H1 (cell line): ENCODE results near the gene COMMD2. TPM values are rescaled to one million over a fixed set of nuclear protein-coding genes. Genes with fewer than 3 reads are reported as not detected.

Experiments
- CTCF ChIA-PET: fragments of 300-600 bp; sonication (Branson Sonifier 250); formaldehyde crosslinking; loops from one replicate; lab custom pipeline; 2021; ENCODE audit not compliant: partially characterized antibody; lab: Charles Lee
- POLR2A ChIA-PET: fragments of 300-600 bp; sonication (Branson Sonifier 250); formaldehyde crosslinking; loops from one replicate; lab custom pipeline; 2021; ENCODE audit warnings: inconsistent platforms; ENCODE audit not compliant: partially characterized antibody; lab: Charles Lee
- DNase-seq, 2 experiments: peaks; one replicate each; pipeline versions ENCODE4 v3.0.0 to v3.0.0-alpha.2; 2010 to 2022; ENCODE audit warnings: low spot score in 2 of 2, low read depth in 1 of 2, mixed read lengths in 1 of 2
- FAIRE-seq: peaks from 2 replicates; lab custom pipeline; 2011; peaks lifted over from hg19 to GRCh38; lab: Jason Lieb, UNC
- H2AFZ ChIP-seq: 2 replicates; pipeline ENCODE4 v1.8.1; 2012; ENCODE audit warnings: low read length, inconsistent platforms
- H2AK5ac ChIP-seq: 2 replicates; pipeline ENCODE4 v1.6.1; 2013; ENCODE audit warnings: low read depth, low read length
- H2BK120ac ChIP-seq: replicated peaks from 2 replicates; pipeline ENCODE3; 2013; ENCODE audit warnings: low read depth, low read length, inconsistent platforms
- H2BK12ac ChIP-seq: 2 replicates; pipeline ENCODE4 v1.6.1; 2013; ENCODE audit warnings: low read depth, low read length
- H2BK15ac ChIP-seq: 2 replicates; pipeline ENCODE4 v1.6.1; 2013; ENCODE audit warnings: low read length
- H2BK20ac ChIP-seq: 2 replicates; pipeline ENCODE4 v1.6.1; 2013; ENCODE audit warnings: low read length
- H2BK5ac ChIP-seq: 2 replicates; pipeline ENCODE4 v1.6.1; 2013; ENCODE audit warnings: low read depth, low read length
- H3K14ac ChIP-seq: 2 replicates; pipeline ENCODE4 v1.6.1; 2013; ENCODE audit warnings: inconsistent platforms; ENCODE audit not compliant: insufficient read length
- H3K18ac ChIP-seq: 2 replicates; pipeline ENCODE4 v1.6.1; 2013; ENCODE audit warnings: low read length; ENCODE audit errors: extremely low read depth
- H3K23ac ChIP-seq: 2 replicates; pipeline ENCODE4 v1.6.1; 2013; ENCODE audit warnings: inconsistent platforms; ENCODE audit not compliant: insufficient read length
- H3K23me2 ChIP-seq: 2 replicates; pipeline ENCODE4 v1.6.1; 2013; ENCODE audit warnings: low read depth, low read length
- H3K27ac ChIP-seq: 2 replicates; pipeline ENCODE4 v1.6.1; 2011; ENCODE audit warnings: low read depth, low read length, inconsistent platforms
- H3K27me3 ChIP-seq, 4 experiments: replicated peaks in 1 of 4; 1 replicate in 1 of 4; 2 replicates in 3 of 4; pipeline versions ENCODE4 v1.6.1 to v1.8.1; 2011 to 2013; ENCODE audit warnings: low read length in 3 of 4, mild to moderate bottlenecking in 3 of 4, inconsistent platforms in 2 of 4, mixed read lengths in 2 of 4, moderate library complexity in 1 of 4; ENCODE audit not compliant: control insufficient read depth in 3 of 4, insufficient read depth in 3 of 4; ENCODE audit errors: extremely low read depth in 1 of 4
- H3K36me3 ChIP-seq, 4 experiments: 2 replicates each; pipeline versions ENCODE4 v1.6.1 to v1.8.1; 2011 to 2013; ENCODE audit warnings: mild to moderate bottlenecking in 4 of 4, low read length in 3 of 4, moderate library complexity in 2 of 4, control low read depth in 1 of 4, inconsistent platforms in 1 of 4; ENCODE audit not compliant: insufficient read depth in 4 of 4, control insufficient read depth in 2 of 4
- H3K4ac ChIP-seq: replicated peaks from 2 replicates; pipeline ENCODE3; 2013; ENCODE audit warnings: low read length, low read depth, mixed read lengths, inconsistent platforms; ENCODE audit not compliant: insufficient read length
- H3K4me1 ChIP-seq, 4 experiments: replicated peaks in 1 of 4; 1 replicate in 1 of 4; 2 replicates in 3 of 4; pipeline versions ENCODE4 v1.6.1 to v1.8.1; 2011 to 2013; ENCODE audit warnings: low read length in 3 of 4, inconsistent platforms in 2 of 4, mixed read lengths in 1 of 4; ENCODE audit not compliant: insufficient read depth in 4 of 4, control insufficient read depth in 3 of 4
- H3K4me2 ChIP-seq, 2 experiments: 2 replicates each; pipeline versions ENCODE4 v1.6.1 to v1.8.1; 2011 to 2013; ENCODE audit warnings: low read depth in 2 of 2, low read length in 2 of 2, control low read depth in 1 of 2, inconsistent platforms in 1 of 2, mild to moderate bottlenecking in 1 of 2; ENCODE audit not compliant: insufficient read depth in 1 of 2
- H3K4me3 ChIP-seq, 4 experiments: fragments of 200-600, 300-600 bp in 1 of 4; sonication (generic), shearing (Covaris generic), sonication (Bioruptor Twin) in 1 of 4; 2 replicates each; pipeline versions ENCODE4 v1.5.1 to v1.8.1; 2011 to 2016; ENCODE audit warnings: low read length in 4 of 4, low read depth in 3 of 4, control low read depth in 2 of 4, inconsistent platforms in 2 of 4, mild to moderate bottlenecking in 2 of 4, mixed read lengths in 1 of 4, moderate library complexity in 1 of 4; ENCODE audit not compliant: insufficient read depth in 2 of 4; ENCODE audit errors: extremely low read depth in 1 of 4
- H3K56ac ChIP-seq: replicated peaks from 2 replicates; pipeline ENCODE3; 2013; ENCODE audit warnings: low read depth, mild to moderate bottlenecking, mixed read lengths, low read length, inconsistent platforms; ENCODE audit not compliant: insufficient read length
- H3K79me1 ChIP-seq: 2 replicates; pipeline ENCODE4 v1.6.1; 2013; ENCODE audit warnings: low read depth, low read length, control low read depth
- H3K79me2 ChIP-seq, 2 experiments: 2 replicates each; pipeline versions ENCODE4 v1.6.1 to v1.8.1; 2012 to 2013; ENCODE audit warnings: low read length in 2 of 2, mild to moderate bottlenecking in 2 of 2, inconsistent platforms in 1 of 2; ENCODE audit not compliant: insufficient read depth in 2 of 2, control insufficient read depth in 1 of 2
- H3K9ac ChIP-seq, 4 experiments: replicated peaks in 1 of 4; 1 replicate in 1 of 4; 2 replicates in 3 of 4; pipeline versions ENCODE4 v1.6.1 to v1.8.1; 2011 to 2013; ENCODE audit warnings: low read depth in 3 of 4, low read length in 3 of 4, control low read depth in 2 of 4, mild to moderate bottlenecking in 2 of 4, moderate library complexity in 2 of 4, inconsistent platforms in 1 of 4; ENCODE audit errors: extremely low read depth in 1 of 4
- H3K9me3 ChIP-seq, 2 experiments: 2 replicates each; pipeline versions ENCODE4 v1.6.1 to v1.8.1; 2012 to 2013; ENCODE audit warnings: mild to moderate bottlenecking in 2 of 2, moderate library complexity in 2 of 2, control low read depth in 1 of 2, inconsistent platforms in 1 of 2, low read depth in 1 of 2, low read length in 1 of 2, mixed read lengths in 1 of 2; ENCODE audit not compliant: insufficient read depth in 2 of 2
- H4K20me1 ChIP-seq, 2 experiments: replicated peaks in 1 of 2; 2 replicates each; pipeline versions ENCODE3 to v1.8.1; 2011 to 2013; ENCODE audit warnings: inconsistent platforms in 2 of 2, low read length in 2 of 2, mild to moderate bottlenecking in 1 of 2; ENCODE audit not compliant: insufficient read depth in 2 of 2, control insufficient read depth in 1 of 2
- H4K5ac ChIP-seq: 2 replicates; pipeline ENCODE4 v1.6.1; 2013; ENCODE audit warnings: low read length, low read depth, mixed read lengths, inconsistent platforms; ENCODE audit not compliant: insufficient read length
- H4K8ac ChIP-seq: 2 replicates; pipeline ENCODE4 v1.8.0; 2013; ENCODE audit warnings: mild to moderate bottlenecking, moderate library complexity, low read length, inconsistent platforms; ENCODE audit not compliant: insufficient read depth; ENCODE audit errors: extremely low read depth
- H4K91ac ChIP-seq: replicated peaks from 2 replicates; pipeline ENCODE3; 2013; ENCODE audit warnings: low read length, mixed read lengths, inconsistent platforms; ENCODE audit not compliant: insufficient read length
- ATF2 ChIP-seq: IDR thresholded peaks from 2 replicates; pipeline ENCODE4 v1.6.1; 2012; ENCODE audit warnings: low read length, inconsistent platforms
- BACH1 ChIP-seq: IDR thresholded peaks from 2 replicates; pipeline ENCODE4 v1.6.1; 2012; ENCODE audit warnings: low read length, improper control_type of control experiment
- CBX8 ChIP-seq: fragments of 300-800, 300-1000 bp; sonication (generic); IDR thresholded peaks from 2 replicates; pipeline ENCODE4 v1.7.1; 2016; ENCODE audit warnings: low read depth, low read length, borderline replicate concordance
- E2F6 ChIP-seq: IDR thresholded peaks from 2 replicates; pipeline ENCODE4 v1.6.1; 2012; ENCODE audit warnings: inconsistent platforms
- GTF2F1 ChIP-seq: IDR thresholded peaks from 2 replicates; pipeline ENCODE4 v1.6.1; 2012; ENCODE audit warnings: low read depth, low read length, improper control_type of control experiment, borderline replicate concordance
- KDM4A ChIP-seq: IDR thresholded peaks from one replicate; pipeline ENCODE4 v1.7.1; 2012; ENCODE audit warnings: low read depth, mild to moderate bottlenecking, moderate library complexity, low read length, inconsistent platforms; ENCODE audit not compliant: severe bottlenecking
- KDM5A ChIP-seq: fragments of 200-600 bp; IDR thresholded peaks from 2 replicates; pipeline ENCODE4 v1.7.1; 2012; ENCODE audit warnings: mild to moderate bottlenecking, low read length, inconsistent platforms, mixed read lengths
- POLR2AphosphoS5 ChIP-seq: IDR thresholded peaks from 2 replicates; pipeline ENCODE4 v1.6.1; 2011; ENCODE audit warnings: low read depth, low read length
- RFX5 ChIP-seq: IDR thresholded peaks from 2 replicates; pipeline ENCODE4 v1.6.1; 2011; ENCODE audit warnings: low read depth, low read length, improper control_type of control experiment, borderline replicate concordance
- SIRT6 ChIP-seq: IDR thresholded peaks from one replicate; pipeline ENCODE4 v1.7.1; 2012; ENCODE audit warnings: low read length, inconsistent platforms
- WGBS, 2 experiments: shearing (Covaris generic) in 1 of 2; methylation state at CpG; one replicate each; pipeline versions ENCODE4 v1.1.6 to v1.1.7; 2013 to 2015; ENCODE audit warnings: low lambda C conversion rate in 2 of 2, mixed read lengths in 2 of 2, inconsistent platforms in 1 of 2, low coverage in 1 of 2, missing lambda C conversion rate in 1 of 2; ENCODE audit not compliant: insufficient replicate concordance in 2 of 2, insufficient coverage in 1 of 2, insufficient read length in 1 of 2; ENCODE audit errors: extremely low coverage in 1 of 2, missing lambda C conversion rate in 1 of 2; 5-methylcytosine and 5-hydroxymethylcytosine counted together
- polyA plus RNA-seq, 7 experiments: library from polyadenylated mRNA; depleted of rRNA in 3 of 7; stranded (reverse) in 5 of 7; unstranded in 2 of 7; fragments of >200 nt in 5 of 7; fragments of 200-250 nt in 2 of 7; gene quantifications; 1 replicate in 5 of 7; 2 replicates in 1 of 7; 4 replicates in 1 of 7; pipeline versions ENCODE4 v1.2.1 to v1.2.3, GENCODE V29; 2011 to 2013; ENCODE audit warnings: missing spikeins in 2 of 7, mixed read lengths in 2 of 7
- total RNA-seq: library from RNA; stranded (reverse); fragmentation: NEBNext Ultra II Directional; extraction: Animal tissue kit (Norgen Biotek cat#: 25700); gene quantifications from 2 replicates; pipeline ENCODE4 v1.2.1, GENCODE V29; 2021
- TF ChIP-seq, protein P1 (sequence below): IDR thresholded peaks from 2 replicates; pipeline ENCODE4 v1.6.1; 2011; ENCODE audit warnings: low read depth, mild to moderate bottlenecking, low read length; ENCODE audit not compliant: insufficient read depth

Gene COMMD2
- total and polyA plus RNA-seq, 2 of the 8 experiments (the other 6 are each of a cell fraction or from before 2014, with no cell fraction given): 20.2 to 57.2 TPM

DNA sequence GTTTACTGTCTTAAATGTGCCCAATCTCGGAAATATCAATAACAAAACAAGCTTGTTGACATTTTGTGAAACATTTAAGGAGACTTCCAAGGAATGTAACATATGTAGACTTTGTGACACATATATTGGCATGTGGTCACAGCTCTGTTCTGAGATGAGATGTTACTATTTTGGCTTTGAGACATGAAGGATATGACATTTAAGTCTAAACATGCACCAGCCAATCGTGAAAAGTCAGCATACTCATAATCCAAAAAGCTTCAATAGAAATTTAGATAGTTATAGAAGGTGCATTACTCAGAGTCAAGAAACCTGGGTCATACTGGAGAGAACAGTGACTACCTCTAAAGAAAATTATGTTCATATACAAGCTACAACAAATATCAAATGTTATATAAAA is 13.4 kb downstream of the COMMD2 start:
- no peaks in the 10 kb centered on the region for H3K4me1 ChIP-seq
- no peak overlapping the region for H3K9ac ChIP-seq
- TF ChIP-seq KDM4A (no peak), E2F6 (no peak), ATF2 (no peak), KDM5A (no peak), SIRT6 (no peak), BACH1 (no peak), GTF2F1 (no peak), RFX5 (no peak), CBX8 (no peak), POLR2AphosphoS5 (no peak)
- TF ChIP-seq, protein P1, sequence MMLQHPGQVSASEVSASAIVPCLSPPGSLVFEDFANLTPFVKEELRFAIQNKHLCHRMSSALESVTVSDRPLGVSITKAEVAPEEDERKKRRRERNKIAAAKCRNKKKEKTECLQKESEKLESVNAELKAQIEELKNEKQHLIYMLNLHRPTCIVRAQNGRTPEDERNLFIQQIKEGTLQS: no peak
- H2BK15ac ChIP-seq: no peak overlapping the region
- no peak overlapping the region for H2BK120ac ChIP-seq
- no peak overlapping the region for H2BK20ac ChIP-seq
- no peak overlapping the region for H2BK12ac ChIP-seq
- H3K27me3 ChIP-seq: no peaks in the 10 kb centered on the region
- H2AFZ ChIP-seq: no peak overlapping the region
- no peak overlapping the region for H4K91ac ChIP-seq
- no peak overlapping the region for H3K18ac ChIP-seq
- CTCF ChIA-PET: interaction anchor here (1.0 kb wide), 1 partner anchor 22 kb away, joined by 4 read pairs; no protein-coding TSS in a partner anchor
- no peak overlapping the region for H3K27ac ChIP-seq
- POLR2A ChIA-PET: interaction anchor here (0.8 to 1.0 kb wide), 2 partner anchors 8 to 74 kb away, joined by 3 to 4 read pairs; partner anchors contain the start of gene RNF13
- H3K23me2 ChIP-seq: no peaks in the 10 kb centered on the region
- no peak overlapping the region for H3K4me3 ChIP-seq
- H3K9me3 ChIP-seq: no peaks in the 10 kb centered on the region
- no peak overlapping the region for H3K56ac ChIP-seq
- no peak overlapping the region for H3K14ac ChIP-seq
- no peaks in the 10 kb centered on the region for H3K79me2 ChIP-seq
- H2AK5ac ChIP-seq: no peak overlapping the region
- H3K79me1 ChIP-seq: no peaks in the 10 kb centered on the region
- no peak overlapping the region for H3K23ac ChIP-seq
- H3K4ac ChIP-seq: no peak overlapping the region
- no peak overlapping the region for H4K5ac ChIP-seq
- no peak overlapping the region for H4K8ac ChIP-seq
- no peaks in the 10 kb centered on the region for H4K20me1 ChIP-seq
- H3K4me2 ChIP-seq: no peak overlapping the region
- H3K36me3 ChIP-seq: peaks cover 0 to 9% (median 6%) of the 10 kb centered on the region in 4 experiments; a peak in 4 of 8 replicates
- FAIRE-seq (peak; percentile 7), DNase-seq (no peak)
- H2BK5ac ChIP-seq: no peak overlapping the region
- 95% methylated on average over 2 of the region's 2 CpGs; no CpG with 5 or more reads in 1 of the 2 experiments for WGBS, 2 experiments
